ENCODE results near the gene SPATS1.

Gene SPATS1

GRCh38 chr6:44352259-44352658 lies 9.8 kb downstream of the SPATS1 start:
- no peak for TF ChIP-seq GATA2 (IDR thresholded peaks at IDR 0.05; ENCODE audit: low read depth, low read length)
- no peak for TF ChIP-seq GATA3 (IDR thresholded peaks at IDR 0.05; ENCODE audit: low read depth, low read length)

- TF ChIP-seq GATA2 (IDR thresholded peaks at IDR 0.05; ENCODE audit: low read depth, low read length) (no peak), GATA3 (IDR thresholded peaks at IDR 0.05; ENCODE audit: low read depth, low read length) (no peak)
Measured at GRCh38 chr6:44353336-44353735, 10.9 kb downstream of the SPATS1 start.

GRCh38 chr6:44355640-44356039 lies 13.2 kb downstream of the SPATS1 start:
- TF ChIP-seq GATA2 (IDR thresholded peaks at IDR 0.05; ENCODE audit: low read depth, low read length) (no peak), GATA3 (IDR thresholded peaks at IDR 0.05; ENCODE audit: low read depth, low read length) (no peak)

GRCh38 chr6:44356487-44356886 lies 14.0 kb downstream of the SPATS1 start:
- TF ChIP-seq GATA3 (IDR thresholded peaks at IDR 0.05; ENCODE audit: low read depth, low read length) (no peak), GATA2 (IDR thresholded peaks at IDR 0.05; ENCODE audit: low read depth, low read length) (no peak)

- TF ChIP-seq GATA3 (IDR thresholded peaks at IDR 0.05; ENCODE audit: low read depth, low read length), result no peak
- no peak for TF ChIP-seq GATA2 (IDR thresholded peaks at IDR 0.05; ENCODE audit: low read depth, low read length)
Measured at GRCh38 chr6:44359973-44360372, 17.5 kb downstream of the SPATS1 start.

GRCh38 chr6:44361947-44362346 lies 19.5 kb downstream of the SPATS1 start:
- TF ChIP-seq GATA2 (IDR thresholded peaks at IDR 0.05; ENCODE audit: low read depth, low read length), result no peak
- no peak for TF ChIP-seq GATA3 (IDR thresholded peaks at IDR 0.05; ENCODE audit: low read depth, low read length)

GRCh38 chr6:44363377-44363926 lies 21.0 kb downstream of the SPATS1 start:
- TF ChIP-seq GATA2 (IDR thresholded peaks at IDR 0.05; ENCODE audit: low read depth, low read length) (no peak), GATA3 (IDR thresholded peaks at IDR 0.05; ENCODE audit: low read depth, low read length) (no peak)

- TF ChIP-seq GATA3 (IDR thresholded peaks at IDR 0.05; ENCODE audit: low read depth, low read length) (no peak), GATA2 (IDR thresholded peaks at IDR 0.05; ENCODE audit: low read depth, low read length) (no peak)
Measured at GRCh38 chr6:44366781-44367180, 24.3 kb downstream of the SPATS1 start.

GRCh38 chr6:44367681-44368080 lies 25.2 kb downstream of the SPATS1 start:
- no peak for TF ChIP-seq GATA3 (IDR thresholded peaks at IDR 0.05; ENCODE audit: low read depth, low read length)
- TF ChIP-seq GATA2 (IDR thresholded peaks at IDR 0.05; ENCODE audit: low read depth, low read length), result no peak

- TF ChIP-seq GATA2 (IDR thresholded peaks at IDR 0.05; ENCODE audit: low read depth, low read length), result no peak
- no peak for TF ChIP-seq GATA3 (IDR thresholded peaks at IDR 0.05; ENCODE audit: low read depth, low read length)
Measured at GRCh38 chr6:44373051-44373450, 30.6 kb downstream of the SPATS1 start.

- no peak for TF ChIP-seq GATA3 (IDR thresholded peaks at IDR 0.05; ENCODE audit: low read depth, low read length)
- no peak for TF ChIP-seq GATA2 (IDR thresholded peaks at IDR 0.05; ENCODE audit: low read depth, low read length)
Measured at GRCh38 chr6:44373787-44374186, 31.3 kb downstream of the SPATS1 start.

- TF ChIP-seq GATA2 (IDR thresholded peaks at IDR 0.05; ENCODE audit: low read depth, low read length) (no peak), GATA3 (IDR thresholded peaks at IDR 0.05; ENCODE audit: low read depth, low read length) (no peak)
Measured at GRCh38 chr6:44375071-44375470, 32.6 kb downstream of the SPATS1 start.

- no peak for TF ChIP-seq GATA2 (IDR thresholded peaks at IDR 0.05; ENCODE audit: low read depth, low read length)
- TF ChIP-seq GATA3 (IDR thresholded peaks at IDR 0.05; ENCODE audit: low read depth, low read length), result no peak
Measured at GRCh38 chr6:44377484-44377883, 35.0 kb downstream of the SPATS1 start.

GRCh38 chr6:44377971-44378370 lies 35.5 kb downstream of the SPATS1 start:
- TF ChIP-seq GATA2 (IDR thresholded peaks at IDR 0.05; ENCODE audit: low read depth, low read length), result no peak
- TF ChIP-seq GATA3 (IDR thresholded peaks at IDR 0.05; ENCODE audit: low read depth, low read length), result no peak

GRCh38 chr6:44381739-44382138 lies 39.3 kb downstream of the SPATS1 start:
- TF ChIP-seq GATA2 (IDR thresholded peaks at IDR 0.05; ENCODE audit: low read depth, low read length) (no peak), GATA3 (IDR thresholded peaks at IDR 0.05; ENCODE audit: low read depth, low read length) (no peak)

- TF ChIP-seq GATA2 (IDR thresholded peaks at IDR 0.05; ENCODE audit: low read depth, low read length), result no peak
- no peak for TF ChIP-seq GATA3 (IDR thresholded peaks at IDR 0.05; ENCODE audit: low read depth, low read length)
Measured at GRCh38 chr6:44386364-44386928, 44.0 kb downstream of the SPATS1 start.
